ENCODE results near the gene C3orf33. TPM values are rescaled to one million over a fixed set of nuclear protein-coding genes. Genes with fewer than 3 reads are reported as not detected.

Gene C3orf33
- total RNA-seq, 1 experiment from 2014 or later: 4.7 TPM

DNA sequence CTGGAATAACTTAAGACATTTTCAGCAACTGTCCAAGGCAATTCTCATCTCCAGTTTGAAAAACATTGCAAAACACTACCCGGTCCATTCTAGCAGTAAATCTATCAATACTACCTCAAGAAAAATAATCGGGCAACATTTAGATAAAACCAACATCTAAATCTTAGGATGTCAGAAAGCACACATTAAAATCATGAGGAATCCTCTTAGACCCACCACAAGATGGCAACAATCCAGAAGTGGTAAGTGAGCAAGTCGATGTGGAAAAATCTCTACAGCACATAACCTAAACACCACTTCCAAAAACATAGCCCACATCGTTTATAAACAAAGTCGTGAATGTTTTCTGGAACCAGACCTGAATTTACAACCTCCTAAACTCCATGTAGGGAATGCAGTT is 66.9 kb downstream of the C3orf33 start:
- POLR2A ChIA-PET: no interaction called here
- no peaks in the 10 kb centered on the region for H3K27me3 ChIP-seq (ENCODE audit: insufficient read depth, low read length)

DNA sequence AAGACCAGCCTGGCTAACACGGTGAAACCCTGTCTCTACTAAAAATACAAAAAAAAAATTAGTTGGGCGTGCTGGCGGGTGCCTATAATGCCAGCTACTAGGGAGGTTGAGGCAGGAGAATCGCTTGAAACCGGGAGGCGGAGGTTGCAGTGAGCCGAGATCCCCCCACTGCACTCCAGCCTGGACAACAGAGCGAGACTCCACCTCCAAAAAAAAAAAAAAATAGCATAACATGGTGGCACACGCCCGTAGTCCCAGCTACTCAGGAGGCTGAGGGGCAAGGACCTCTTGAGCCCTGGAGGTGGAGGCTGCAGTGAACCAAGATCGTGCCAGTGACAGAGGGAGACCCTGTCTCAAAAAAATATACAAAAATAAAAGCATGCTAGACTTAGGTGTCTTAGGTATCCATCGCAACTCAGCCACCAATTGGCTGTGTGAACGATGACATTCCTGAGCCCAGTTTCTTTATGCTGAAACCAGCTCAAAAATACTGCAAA is 67.5 kb downstream of the C3orf33 start:
- Histone ChIP-seq H3K9ac (ENCODE audit: low read length) (peak overlapping the region; percentile 49), H3K79me2 (ENCODE audit: insufficient read depth, low read length) (no peaks in the 10 kb centered on the region), H4K20me1 (ENCODE audit: insufficient read depth) (no peaks in the 10 kb centered on the region), H3K4me2 (ENCODE audit: low read length) (peak overlapping the region; percentile 81), H3K36me3 (ENCODE audit: control insufficient read depth in 1 of 2, insufficient read depth in 2 of 2, low read length in 2 of 2) (no peaks in the 10 kb centered on the region), H2AFZ (ENCODE audit: low read depth, low read length, poor library complexity, severe bottlenecking) (peak overlapping the region; percentile 69), H3K9me2 (ENCODE audit: insufficient read depth) (no peaks in the 10 kb centered on the region), H3K27ac (ENCODE audit: low read depth, low read length) (peak overlapping the region; percentile 44), H3K27me3 (ENCODE audit: insufficient read depth, low read length) (no peaks in the 10 kb centered on the region), H3K4me1 (ENCODE audit: control insufficient read depth in 1 of 2, insufficient read depth in 2 of 2, low read length in 2 of 2) (peaks cover 14 to 44% of the 10 kb centered on the region in 2 experiments), H3K9me3 (ENCODE audit: control insufficient read depth in 1 of 2, insufficient read depth in 1 of 2, low read depth in 1 of 2, low read length in 2 of 2) (no peaks in the 10 kb centered on the region), H3K4me3 (replicated peaks in 1 of 2; ENCODE audit: low read depth in 1 of 2, low read length in 2 of 2) (peak overlapping the region; percentile 34 to 56)
- TF ChIP-seq, protein P1, sequence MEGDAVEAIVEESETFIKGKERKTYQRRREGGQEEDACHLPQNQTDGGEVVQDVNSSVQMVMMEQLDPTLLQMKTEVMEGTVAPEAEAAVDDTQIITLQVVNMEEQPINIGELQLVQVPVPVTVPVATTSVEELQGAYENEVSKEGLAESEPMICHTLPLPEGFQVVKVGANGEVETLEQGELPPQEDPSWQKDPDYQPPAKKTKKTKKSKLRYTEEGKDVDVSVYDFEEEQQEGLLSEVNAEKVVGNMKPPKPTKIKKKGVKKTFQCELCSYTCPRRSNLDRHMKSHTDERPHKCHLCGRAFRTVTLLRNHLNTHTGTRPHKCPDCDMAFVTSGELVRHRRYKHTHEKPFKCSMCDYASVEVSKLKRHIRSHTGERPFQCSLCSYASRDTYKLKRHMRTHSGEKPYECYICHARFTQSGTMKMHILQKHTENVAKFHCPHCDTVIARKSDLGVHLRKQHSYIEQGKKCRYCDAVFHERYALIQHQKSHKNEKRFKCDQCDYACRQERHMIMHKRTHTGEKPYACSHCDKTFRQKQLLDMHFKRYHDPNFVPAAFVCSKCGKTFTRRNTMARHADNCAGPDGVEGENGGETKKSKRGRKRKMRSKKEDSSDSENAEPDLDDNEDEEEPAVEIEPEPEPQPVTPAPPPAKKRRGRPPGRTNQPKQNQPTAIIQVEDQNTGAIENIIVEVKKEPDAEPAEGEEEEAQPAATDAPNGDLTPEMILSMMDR (IDR thresholded peaks at IDR 0.05 in 2 of 3, conservative IDR thresholded peaks at IDR 0.05 in 1 of 3; ENCODE audit: borderline replicate concordance in 1 of 3, insufficient read depth in 1 of 3, low read depth in 2 of 3, low read length in 2 of 3): no peak
- TF ChIP-seq CEBPB (IDR thresholded peaks at IDR 0.05; ENCODE audit: low read depth) (no peak), CBX3 (IDR thresholded peaks at IDR 0.05; ENCODE audit: low read depth) (no peak), EGR1 (IDR thresholded peaks at IDR 0.05; ENCODE audit: low read depth) (no peak), ELF1 (IDR thresholded peaks at IDR 0.05; ENCODE audit: borderline replicate concordance, low read depth) (no peak)
- TF ChIP-seq, protein P2, sequence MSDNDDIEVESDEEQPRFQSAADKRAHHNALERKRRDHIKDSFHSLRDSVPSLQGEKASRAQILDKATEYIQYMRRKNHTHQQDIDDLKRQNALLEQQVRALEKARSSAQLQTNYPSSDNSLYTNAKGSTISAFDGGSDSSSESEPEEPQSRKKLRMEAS (IDR thresholded peaks at IDR 0.05): no peak
- TF ChIP-seq, protein P3, sequence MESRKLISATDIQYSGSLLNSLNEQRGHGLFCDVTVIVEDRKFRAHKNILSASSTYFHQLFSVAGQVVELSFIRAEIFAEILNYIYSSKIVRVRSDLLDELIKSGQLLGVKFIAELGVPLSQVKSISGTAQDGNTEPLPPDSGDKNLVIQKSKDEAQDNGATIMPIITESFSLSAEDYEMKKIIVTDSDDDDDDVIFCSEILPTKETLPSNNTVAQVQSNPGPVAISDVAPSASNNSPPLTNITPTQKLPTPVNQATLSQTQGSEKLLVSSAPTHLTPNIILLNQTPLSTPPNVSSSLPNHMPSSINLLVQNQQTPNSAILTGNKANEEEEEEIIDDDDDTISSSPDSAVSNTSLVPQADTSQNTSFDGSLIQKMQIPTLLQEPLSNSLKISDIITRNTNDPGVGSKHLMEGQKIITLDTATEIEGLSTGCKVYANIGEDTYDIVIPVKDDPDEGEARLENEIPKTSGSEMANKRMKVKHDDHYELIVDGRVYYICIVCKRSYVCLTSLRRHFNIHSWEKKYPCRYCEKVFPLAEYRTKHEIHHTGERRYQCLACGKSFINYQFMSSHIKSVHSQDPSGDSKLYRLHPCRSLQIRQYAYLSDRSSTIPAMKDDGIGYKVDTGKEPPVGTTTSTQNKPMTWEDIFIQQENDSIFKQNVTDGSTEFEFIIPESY (IDR thresholded peaks at IDR 0.05; ENCODE audit: extremely low read depth, insufficient replicate concordance, low read length): no peak
- RAD21 ChIA-PET (ENCODE audit: low non-redundant PET in 1 of 2, low total read pairs in 2 of 2, uncharacterized antibody in 2 of 2, unreplicated experiment in 2 of 2): no interaction called here
- POLR2A ChIA-PET: interaction anchor here (0.5 kb wide), 1 partner anchor 358 kb away, joined by 3 read pairs; no protein-coding TSS in a partner anchor
- ATAC-seq (peak; percentile 27), DNase-seq (ENCODE audit: low read depth, low spot score) (no peak)
- no TSS peak for BruUV-seq (replicated peaks)
- CTCF ChIA-PET: interaction anchor here (1.1 to 1.6 kb wide), 3 partner anchors 37 to 356 kb away, joined by 3 read pairs; partner anchors contain the start of gene C3orf33
- intact Hi-C loops (cut with micrococcal nuclease): no loop called here

More for the DNA sequence above, 66.9 kb downstream of the C3orf33 start:
- BruUV-seq (replicated peaks): no TSS peak
- Histone ChIP-seq H3K4me2 (ENCODE audit: low read length) (peak overlapping the region; percentile 81), H3K4me1 (ENCODE audit: control insufficient read depth in 1 of 2, insufficient read depth in 2 of 2, low read length in 2 of 2) (peaks cover 14 to 47% of the 10 kb centered on the region in 2 experiments), H3K9me2 (ENCODE audit: insufficient read depth) (no peaks in the 10 kb centered on the region), H3K36me3 (ENCODE audit: control insufficient read depth in 1 of 2, insufficient read depth in 2 of 2, low read length in 2 of 2) (no peaks in the 10 kb centered on the region), H3K27ac (ENCODE audit: low read depth, low read length) (no peak overlapping the region), H3K9me3 (ENCODE audit: control insufficient read depth in 1 of 2, insufficient read depth in 1 of 2, low read depth in 1 of 2, low read length in 2 of 2) (no peaks in the 10 kb centered on the region), H3K79me2 (ENCODE audit: insufficient read depth, low read length) (no peaks in the 10 kb centered on the region), H2AFZ (ENCODE audit: low read depth, low read length, poor library complexity, severe bottlenecking) (peak overlapping the region; percentile 13), H3K4me3 (replicated peaks in 1 of 2; ENCODE audit: low read depth in 1 of 2, low read length in 2 of 2) (peak overlapping the region; percentile 34 to 56; a peak in 3 of 4 replicates), H3K9ac (ENCODE audit: low read length) (peak overlapping the region; percentile 12; the same call in 1 of the 2 replicates), H4K20me1 (ENCODE audit: insufficient read depth) (no peaks in the 10 kb centered on the region)
- ChIA-PET RAD21 (ENCODE audit: low non-redundant PET in 1 of 2, low total read pairs in 2 of 2, uncharacterized antibody in 2 of 2, unreplicated experiment in 2 of 2) (no interaction called here), CTCF (interaction anchor here (1.5 kb wide), 1 partner anchor 357 kb away, joined by 3 read pairs; no protein-coding TSS in a partner anchor)
- TF ChIP-seq, protein P1 (IDR thresholded peaks at IDR 0.05 in 2 of 3, conservative IDR thresholded peaks at IDR 0.05 in 1 of 3; ENCODE audit: borderline replicate concordance in 1 of 3, insufficient read depth in 1 of 3, low read depth in 2 of 3, low read length in 2 of 3): peak in 2 of 3 experiments; percentile 3 to 31; a peak in 2 of 6 replicates
- TF ChIP-seq EZH2 (IDR thresholded peaks at IDR 0.05): no peak
- DNase-seq (ENCODE audit: low read depth, low spot score) (no peak), ATAC-seq (no peak)
- intact Hi-C loops (cut with micrococcal nuclease): no loop called here

Measured in HCT116 (cell line).